Measurements from ENCODE around the gene ZMYND19. TPM values are rescaled to one million over a fixed set of nuclear protein-coding genes. Genes with fewer than 3 reads are reported as not detected.
"Not testable (repeated sequence)": the region's sequence is repeated elsewhere in the genome, so short reads cannot be mapped to it uniquely, and the experiment has no call there.

Gene ZMYND19
- total RNA-seq, 1 experiment from 2014 or later = 64.5 TPM

- not testable (repeated sequence) for DNase-seq (ENCODE audit: low read depth)
Measured at GRCh38 chr9:137532891-137533468, 57.3 kb downstream of the ZMYND19 start.

Other genes starting within 250 kb of the ZMYND19 start
- 0.86 and 2.3 TPM in 2 replicates for gene EXD3, start 167.3 kb downstream of the ZMYND19 start, total RNA-seq (2014; rRNA removed; shearing (Covaris generic))
- not detected in 2 replicates for gene NOXA1, start 167.1 kb downstream of the ZMYND19 start, total RNA-seq (2014; rRNA removed; shearing (Covaris generic))
- gene ENTPD8, start 149.2 kb downstream of the ZMYND19 start, total RNA-seq (2014; rRNA removed; shearing (Covaris generic)) = not detected in 2 replicates
- gene NSMF, start 131.2 kb downstream of the ZMYND19 start, total RNA-seq (2014; rRNA removed; shearing (Covaris generic)) = 13.5 and 13.7 TPM in 2 replicates
- under 0.01 TPM in 1 of 2 replicates, not detected in the other for gene PNPLA7, start 40.1 kb downstream of the ZMYND19 start, total RNA-seq (2014; rRNA removed; shearing (Covaris generic))
- 101 and 119 TPM in 2 replicates for gene MRPL41, start 38.6 kb downstream of the ZMYND19 start, total RNA-seq (2014; rRNA removed; shearing (Covaris generic))
- 56.5 and 61.9 TPM in 2 replicates for gene DPH7, start 11.6 kb downstream of the ZMYND19 start, total RNA-seq (2014; rRNA removed; shearing (Covaris generic))
- 11.5 and 11.6 TPM in 2 replicates for gene ARRDC1, start 15.2 kb upstream of the ZMYND19 start, total RNA-seq (2014; rRNA removed; shearing (Covaris generic))
- 36.8 and 51.9 TPM in 2 replicates for gene EHMT1, start 28.5 kb upstream of the ZMYND19 start, total RNA-seq (2014; rRNA removed; shearing (Covaris generic))

Measured in Daoy (cell line).